GM12878 (cell line): ENCODE results near the gene CCR5AS.

ENCODE experiments used
- ATAC-seq: fragments of 200-7000 bp; cut with Tn5 transposase; 3 replicates; pipeline ENCODE4 v1.9.1; 2020; ENCODE audit warnings: mild to moderate bottlenecking, moderate library complexity
- BruUV-seq: library from RNA; stranded (reverse); fragments of 400-500 nt; replicated peaks from 2 replicates; lab custom pipeline; 2021; lab: Mats Ljungman, UMichigan
- CTCF ChIA-PET: fragments of 300-600 bp; sonication (Branson Sonifier 250); formaldehyde crosslinking; extraction: SDS; loops from one replicate; lab custom pipeline; 2021; ENCODE audit warnings: inconsistent platforms; lab: Yijun Ruan, JAX
- POLR2A ChIA-PET: fragments of 350-600 bp; formaldehyde crosslinking; extraction: SDS; loops from one replicate; lab custom pipeline; 2021; ENCODE audit warnings: inconsistent platforms; lab: Charles Lee
- RAD21 ChIA-PET: fragments of 300-600 bp; sonication (Branson Sonifier 250); formaldehyde crosslinking; loops from one replicate; lab custom pipeline; 2023; ENCODE audit warnings: antibody characterized with exemption; ENCODE audit not compliant: unreplicated experiment; lab: Charles Lee
- SMC1A ChIA-PET: fragments of 300-600 bp; sonication (Branson Sonifier 250); formaldehyde crosslinking; loops from one replicate; lab custom pipeline; 2023; ENCODE audit not compliant: unreplicated experiment, uncharacterized antibody; lab: Charles Lee
- DNase-seq: peaks from one replicate; pipeline ENCODE4 v3.0.0-alpha.2; 2011; ENCODE audit warnings: low read depth, low spot score
- FAIRE-seq: peaks from 3 replicates; lab custom pipeline; 2011; peaks lifted over from hg19 to GRCh38; lab: Jason Lieb, UNC
- H2AFZ ChIP-seq: 2 replicates; pipeline ENCODE4 v1.6.0; 2011; ENCODE audit warnings: low read depth, low read length, control low read depth; ENCODE audit not compliant: control insufficient read depth
- H3K27ac ChIP-seq: 2 replicates; pipeline ENCODE4 v1.5.1; 2011; ENCODE audit warnings: control low read depth; ENCODE audit not compliant: control insufficient read depth, insufficient read depth
- H3K27me3 ChIP-seq, 2 experiments: replicated peaks in 1 of 2; 2 replicates each; pipeline versions ENCODE4 v1.6.0 to v1.6.1; 2011; ENCODE audit warnings: low read length in 1 of 2; ENCODE audit not compliant: control insufficient read depth in 2 of 2, insufficient read depth in 2 of 2
- H3K36me3 ChIP-seq, 2 experiments: 2 replicates each; pipeline ENCODE4 v1.5.1; 2011; ENCODE audit warnings: low read length in 1 of 2; ENCODE audit not compliant: control insufficient read depth in 2 of 2, insufficient read depth in 2 of 2
- H3K4me1 ChIP-seq: 2 replicates; pipeline ENCODE4 v1.6.1; 2011; ENCODE audit warnings: mild to moderate bottlenecking, low read length, moderate library complexity, mixed read lengths; ENCODE audit not compliant: control insufficient read depth, insufficient read depth
- H3K4me2 ChIP-seq: 2 replicates; pipeline ENCODE4 v1.6.0; 2011; ENCODE audit warnings: control low read depth; ENCODE audit not compliant: control insufficient read depth, insufficient read depth
- H3K4me3 ChIP-seq: fragments of 200-600 bp; sonication (generic); 2 replicates; pipeline ENCODE4 v1.5.1; 2016
- H3K79me2 ChIP-seq: 2 replicates; pipeline ENCODE4 v1.6.0; 2011; ENCODE audit warnings: low read length; ENCODE audit not compliant: control insufficient read depth, insufficient read depth
- H3K9ac ChIP-seq: 2 replicates; pipeline ENCODE4 v1.8.0; 2011; ENCODE audit warnings: low read length, control low read depth, mixed read lengths; ENCODE audit not compliant: control insufficient read depth, insufficient read depth
- H3K9me3 ChIP-seq: replicated peaks from 3 replicates; pipeline ENCODE4 v1.5.1; 2011; ENCODE audit warnings: mild to moderate bottlenecking, low read length; ENCODE audit not compliant: control insufficient read depth, insufficient read depth
- H4K20me1 ChIP-seq: 2 replicates; pipeline ENCODE4 v1.6.0; 2011; ENCODE audit not compliant: control insufficient read depth, insufficient read depth
- CBX3 ChIP-seq: fragments of 200-600 bp; sonication (generic); IDR thresholded peaks from 2 replicates; pipeline ENCODE4 v1.6.1; 2016; ENCODE audit warnings: low read depth, borderline replicate concordance
- CEBPB ChIP-seq, 2 experiments: fragments of 150-350 bp in 1 of 2; IDR thresholded peaks; 2 replicates each; pipeline ENCODE4 v1.6.1; 2012 to 2014; ENCODE audit warnings: low read depth in 2 of 2, low read length in 2 of 2, borderline replicate concordance in 1 of 2, inconsistent platforms in 1 of 2
- EZH2 ChIP-seq: IDR thresholded peaks from 2 replicates; pipeline ENCODE4 v1.6.1; 2012; ENCODE audit warnings: low read depth, mild to moderate bottlenecking, control low read depth, inconsistent platforms, low read length, borderline replicate concordance; ENCODE audit not compliant: control insufficient read depth
- NR2F1 ChIP-seq: fragments of 450-650 bp; conservative IDR thresholded peaks from 2 replicates; pipeline ENCODE4 v1.6.1; 2017; ENCODE audit warnings: mild to moderate bottlenecking
- RAD51 ChIP-seq: fragments of 450-650 bp; IDR thresholded peaks from 2 replicates; pipeline ENCODE4 v1.6.1; 2016; ENCODE audit warnings: moderate library complexity, mild to moderate bottlenecking, inconsistent platforms
- RELB ChIP-seq: fragments of 450-650 bp; IDR thresholded peaks from 2 replicates; pipeline ENCODE4 v1.6.1; 2017; ENCODE audit warnings: low read depth, mild to moderate bottlenecking, moderate library complexity
- ZNF687 ChIP-seq: fragments of 450-650 bp; IDR thresholded peaks from 2 replicates; pipeline ENCODE4 v1.6.1; 2017; ENCODE audit warnings: mild to moderate bottlenecking, moderate library complexity
- whole genome bisulfite sequencing: methylation state at CpG from one replicate; pipeline ENCODE4 v1.1.6; 2016; ENCODE audit warnings: low lambda C conversion rate; ENCODE audit not compliant: insufficient replicate concordance, insufficient coverage; ENCODE audit errors: missing lambda C conversion rate; 5-methylcytosine and 5-hydroxymethylcytosine counted together
- in situ Hi-C: fragments of 300-500 bp; cut with MboI; formaldehyde crosslinking; loops from 9 replicates; pipeline ENCODE4 v1.14.3; 2018; ENCODE audit warnings: mixed read lengths
- intact Hi-C: fragments of 100-400 bp; cut with micrococcal nuclease; formaldehyde crosslinking; loops from one replicate; pipeline ENCODE4 v1.14.2; 2022; ENCODE audit not compliant: unreplicated experiment

CCR5AS gene

GRCh38 chr3:46417841-46418611 is 11.2 kb upstream of the CCR5AS start (continued):
- no peak for TF ChIP-seq ZNF687
- no peak for TF ChIP-seq EZH2
- TF ChIP-seq CBX3 = no peak
- no peak for TF ChIP-seq CEBPB (IDR thresholded peaks at IDR 0.05; ENCODE audit: borderline replicate concordance in 1 of 2, low read depth in 2 of 2, low read length in 2 of 2)

DNA sequence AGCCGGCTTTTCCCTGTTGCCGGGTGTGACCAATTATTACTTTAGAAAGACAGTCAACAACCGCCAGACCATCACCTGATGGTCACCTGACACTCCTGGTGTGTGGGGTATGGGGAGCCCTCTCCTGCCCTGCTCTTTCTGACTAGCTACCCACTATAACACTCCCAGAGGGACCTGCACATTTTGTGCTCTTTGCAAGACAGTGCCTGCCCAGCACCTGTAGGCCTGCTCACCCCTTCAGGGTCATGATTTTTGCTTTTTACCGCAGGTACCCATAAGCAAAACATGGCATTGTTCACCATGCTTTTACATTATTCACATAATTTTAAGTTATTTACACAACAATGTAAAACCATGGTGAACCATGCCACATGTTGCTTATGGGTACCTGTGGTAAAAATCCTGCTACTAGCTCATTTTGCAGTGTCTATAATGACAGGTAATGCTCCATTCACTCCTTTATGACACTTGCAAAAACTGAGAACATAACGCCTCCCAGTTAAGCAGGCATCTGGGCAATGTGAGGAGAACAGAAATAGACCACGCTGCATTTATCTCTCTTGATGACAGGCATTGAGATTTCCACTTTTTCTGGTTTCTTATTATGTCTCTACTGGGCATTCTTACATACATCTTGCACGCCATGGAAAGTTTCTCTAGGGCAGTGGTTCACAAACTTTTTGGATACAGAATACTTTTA is 10.1 kb upstream of the CCR5AS start:
- H3K4me2 ChIP-seq = no peak overlapping the region
- H3K27me3 ChIP-seq = no peaks in the 10 kb centered on the region
- no peaks in the 10 kb centered on the region for H3K79me2 ChIP-seq
- CTCF ChIA-PET = interaction anchor here (0.7 kb wide), 1 partner anchor 420 kb away, joined by 3 read pairs; no protein-coding TSS in a partner anchor
- intact Hi-C loops = no loop called here
- SMC1A ChIA-PET = interaction anchor here (1.2 to 1.6 kb wide), 3 partner anchors 18 to 201 kb away, joined by 3 to 4 read pairs (median 3); no protein-coding TSS in a partner anchor
- ATAC-seq = peak; percentile 26
- no peak overlapping the region for H2AFZ ChIP-seq
- no peaks in the 10 kb centered on the region for H3K9me3 ChIP-seq
- H3K4me3 ChIP-seq = no peak overlapping the region
- no peaks in the 10 kb centered on the region for H3K36me3 ChIP-seq
- H3K4me1 ChIP-seq = no peaks in the 10 kb centered on the region
- in situ Hi-C loops = no loop called here
- BruUV-seq = no TSS peak
- no peaks in the 10 kb centered on the region for H4K20me1 ChIP-seq
- RAD21 ChIA-PET = interaction anchor here (1.0 to 1.2 kb wide), 2 partner anchors 9 to 208 kb away, joined by 3 read pairs; partner anchors contain the start of gene CCR1
- H3K9ac ChIP-seq = no peak overlapping the region
- no peak for FAIRE-seq
- POLR2A ChIA-PET = no interaction called here
- peak; percentile 71 for TF ChIP-seq RAD51
- peak; percentile 26; the same call in 1 of the 2 replicates for TF ChIP-seq NR2F1
- no peak for TF ChIP-seq RELB
- no peak for DNase-seq
- WGBS = 39% methylated on average over 7 of the region's 7 CpGs
- H3K27ac ChIP-seq = no peak overlapping the region
